Measurements from ENCODE around the gene GRB10.
A peak's percentile ranks its signal among the peaks of the same experiment; 100 is the strongest.

Gene GRB10

DNA sequence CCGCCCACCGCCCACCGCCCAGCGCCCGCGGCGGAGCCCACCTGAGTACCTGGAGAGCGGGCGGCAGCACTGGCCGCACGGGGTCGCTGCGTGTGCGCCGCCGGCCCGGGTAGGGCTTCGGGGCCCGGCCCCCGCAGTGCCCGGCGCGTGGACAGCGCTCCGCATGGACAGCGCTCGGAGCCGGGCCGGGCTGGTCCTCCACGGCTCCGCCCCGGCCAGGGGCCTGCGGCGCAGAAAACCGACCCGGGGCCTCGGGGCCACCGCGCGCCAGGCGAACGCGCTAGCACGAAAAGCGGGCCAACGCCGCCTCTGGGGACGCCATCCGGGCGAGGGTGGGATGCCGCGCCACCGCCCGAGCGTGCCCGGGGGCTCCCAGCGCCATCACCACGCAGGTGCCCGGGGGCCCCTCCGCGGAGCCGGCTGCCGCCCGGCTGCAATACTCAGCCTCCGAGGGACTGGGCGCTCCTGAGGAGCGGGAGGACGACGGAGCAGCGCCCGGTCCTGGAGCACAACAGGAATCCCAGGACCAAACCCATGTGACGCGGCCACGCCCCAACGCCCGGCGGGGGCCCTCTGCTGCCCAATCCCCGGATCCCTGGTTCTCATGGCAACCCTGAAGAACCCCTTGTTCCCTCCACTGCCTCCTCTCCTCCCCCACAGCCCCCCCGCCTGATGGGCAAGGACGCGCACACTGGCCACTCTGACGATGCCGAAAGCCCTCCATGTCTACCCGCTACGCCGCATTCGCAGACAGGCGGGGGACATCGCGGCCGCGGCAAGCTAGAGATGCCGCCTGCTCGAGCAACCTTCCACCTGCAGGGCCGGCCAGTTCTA is at the start of gene GRB10:
Gene GRB10, minus strand, starts transcription at position 522 of the 834 bp plus-strand sequence. CDS start 50,574 bp downstream, outside the sequence.
- Histone ChIP-seq H3K4me3 (peak within 1 kb of the TSS; percentile 30 to 45 (median 35)), H3K27ac (peak within 1 kb of the TSS in 1 of 21 experiments; percentile 3)

DNA sequence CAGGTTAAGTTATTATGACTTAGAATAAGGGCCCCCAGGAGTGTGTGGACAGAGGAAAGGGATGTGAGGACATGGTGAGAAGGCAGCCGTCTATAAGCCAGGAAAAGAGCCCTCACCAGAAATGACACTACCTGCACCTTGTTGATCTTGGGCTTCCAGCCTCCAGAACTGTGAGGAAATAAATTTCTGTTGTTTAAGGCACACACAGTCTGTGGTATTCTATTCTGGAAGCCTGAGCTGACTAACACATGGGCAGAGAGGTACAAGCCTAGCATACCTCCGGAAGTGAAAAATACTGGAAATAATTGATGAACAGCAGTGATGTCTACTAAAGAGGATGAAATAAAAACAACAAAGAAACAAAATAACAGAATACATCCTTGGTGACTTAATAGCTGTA is 46.1 kb upstream of the GRB10 start:
- H3K27ac ChIP-seq: no peak overlapping the region
- H3K4me3 ChIP-seq: no peak overlapping the region

DNA sequence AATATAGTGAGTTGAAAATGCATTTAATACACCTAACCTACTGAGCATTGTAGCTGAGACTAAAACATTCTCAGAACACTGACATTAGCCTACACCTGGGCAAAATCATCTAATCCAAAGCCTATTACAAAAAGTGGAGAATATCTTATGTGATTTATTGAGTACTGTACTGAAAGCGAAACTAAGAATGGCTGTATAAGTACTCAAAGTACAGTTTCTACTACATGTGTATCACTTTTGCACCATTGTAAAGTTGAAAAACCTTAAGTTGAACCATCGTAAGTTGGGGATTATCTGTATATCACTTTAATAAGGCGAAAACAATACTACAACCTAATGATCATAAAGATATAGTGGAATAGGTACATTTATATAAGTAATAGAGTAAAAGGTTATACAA is 45.4 kb upstream of the GRB10 start:
- no peak overlapping the region for H3K27ac ChIP-seq
- no peak overlapping the region for H3K4me3 ChIP-seq

DNA sequence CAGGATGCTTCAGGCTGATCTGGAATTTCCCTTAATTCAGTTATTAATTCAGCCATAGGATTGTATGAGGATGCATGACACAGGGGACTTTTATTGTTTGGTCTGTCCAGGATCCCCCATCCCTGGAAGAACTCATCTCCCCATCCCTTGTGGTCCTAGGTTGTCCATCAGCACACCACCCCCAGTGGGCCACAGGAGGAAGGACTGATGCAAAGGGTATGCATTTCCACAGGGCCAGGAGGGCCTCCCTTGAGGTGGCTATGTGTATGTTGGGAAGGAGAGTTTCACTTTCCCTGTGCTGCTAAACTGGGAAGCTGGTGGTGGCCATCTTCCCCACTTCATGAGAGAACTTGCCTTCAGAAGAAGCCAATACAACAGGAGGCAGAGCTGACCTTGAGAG is 44.6 kb upstream of the GRB10 start:
- Histone ChIP-seq H3K27ac (no peak overlapping the region), H3K4me3 (no peak overlapping the region)

DNA sequence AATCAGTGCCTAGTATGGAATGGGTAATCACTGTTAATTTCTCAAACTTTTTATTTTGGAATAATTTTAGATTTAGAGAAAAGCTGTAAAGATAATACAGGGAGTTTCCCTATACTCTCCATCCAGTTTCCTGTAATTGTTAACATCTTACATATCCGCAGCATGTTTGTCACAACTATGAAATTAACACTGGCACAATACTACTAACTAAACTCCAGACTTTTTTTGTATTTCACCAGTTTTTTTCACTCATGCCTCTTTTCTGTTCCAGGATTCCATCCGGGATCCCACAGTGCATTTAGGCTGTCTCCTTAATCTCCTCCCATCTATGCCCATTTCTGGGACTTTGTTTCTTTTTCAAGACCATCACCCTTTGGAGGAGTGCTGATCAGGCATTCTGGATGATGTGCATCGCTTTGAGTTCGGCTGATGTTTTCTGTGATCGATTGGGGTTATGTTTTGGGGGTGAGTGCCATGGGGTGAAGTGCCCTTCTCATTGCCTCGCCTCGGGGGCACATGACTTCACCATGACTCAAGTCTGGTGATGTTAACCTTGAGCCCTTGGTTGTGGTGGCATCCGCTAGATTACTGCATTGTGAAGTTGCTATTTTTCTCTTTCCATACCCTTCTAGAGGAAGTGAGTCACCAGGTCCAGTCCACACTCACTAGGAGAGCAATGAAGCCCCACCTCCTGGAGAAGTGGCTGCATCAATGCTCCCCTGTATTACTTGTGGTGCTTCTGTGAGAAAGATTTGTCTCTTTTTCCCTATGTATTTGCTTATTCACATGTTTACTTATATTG is 43.9 kb upstream of the GRB10 start:
- Histone ChIP-seq H3K27ac (no peak overlapping the region), H3K4me3 (no peak overlapping the region)

DNA sequence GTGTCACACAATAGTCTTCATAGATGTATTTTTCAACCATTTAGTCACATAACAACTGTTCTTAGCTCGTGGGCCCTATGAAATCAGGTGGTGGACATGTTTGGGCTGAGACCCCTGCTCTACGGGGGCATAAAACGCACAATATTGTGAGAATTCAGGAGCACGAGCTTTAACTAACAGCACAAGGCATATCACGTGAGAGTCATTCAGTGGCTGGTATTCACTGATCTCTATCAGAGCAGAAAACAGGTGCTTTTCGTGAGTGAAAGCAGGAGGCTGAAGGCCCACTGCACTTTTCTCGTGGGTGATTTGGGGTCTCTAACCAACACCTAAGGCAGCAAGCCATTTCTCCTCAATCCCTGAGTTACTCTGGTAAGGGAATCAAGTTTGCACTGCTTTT is 42.8 kb upstream of the GRB10 start:
- Histone ChIP-seq H3K27ac (no peak overlapping the region), H3K4me3 (no peak overlapping the region)

DNA sequence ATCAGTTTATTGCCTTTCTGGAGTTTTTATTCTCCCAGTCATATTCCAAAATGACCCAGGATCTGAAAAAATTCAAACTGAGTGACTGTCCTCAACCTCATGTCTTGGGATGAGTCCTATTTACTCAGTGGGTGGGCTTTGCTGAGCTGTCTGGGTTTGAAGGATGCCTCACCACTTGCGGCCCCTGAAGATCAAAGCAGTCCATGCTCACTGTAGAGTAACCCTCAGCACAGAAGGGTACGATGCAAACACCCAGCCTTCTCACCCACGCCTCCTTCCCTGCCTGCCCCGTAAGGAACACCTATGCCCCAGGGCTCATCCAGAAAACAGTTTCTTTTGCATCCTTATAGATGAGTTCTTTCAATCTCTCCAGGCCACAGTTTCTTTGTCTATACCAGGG is 42.2 kb upstream of the GRB10 start:
- no peak overlapping the region for H3K4me3 ChIP-seq
- H3K27ac ChIP-seq: no peak overlapping the region

DNA sequence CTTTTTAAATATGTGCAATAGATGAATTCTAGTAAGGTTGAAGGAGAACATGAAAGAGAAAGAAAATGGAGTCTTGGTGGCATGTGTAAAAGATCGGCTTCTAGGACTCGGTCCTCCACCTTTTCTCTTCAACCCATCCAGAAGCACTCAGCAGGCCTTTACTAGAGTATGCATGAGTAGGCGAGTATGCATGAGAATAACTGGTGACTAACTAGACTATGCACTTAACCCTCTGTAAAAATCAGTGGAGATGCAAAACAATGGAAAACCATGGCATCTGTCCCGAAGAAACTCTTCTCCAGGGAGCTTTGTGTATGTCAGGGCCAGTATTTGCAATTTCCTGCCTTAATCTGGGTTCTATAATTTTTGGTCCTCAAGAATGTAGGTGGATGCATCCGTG is 40.0 kb upstream of the GRB10 start:
- H3K4me3 ChIP-seq: no peak overlapping the region

DNA sequence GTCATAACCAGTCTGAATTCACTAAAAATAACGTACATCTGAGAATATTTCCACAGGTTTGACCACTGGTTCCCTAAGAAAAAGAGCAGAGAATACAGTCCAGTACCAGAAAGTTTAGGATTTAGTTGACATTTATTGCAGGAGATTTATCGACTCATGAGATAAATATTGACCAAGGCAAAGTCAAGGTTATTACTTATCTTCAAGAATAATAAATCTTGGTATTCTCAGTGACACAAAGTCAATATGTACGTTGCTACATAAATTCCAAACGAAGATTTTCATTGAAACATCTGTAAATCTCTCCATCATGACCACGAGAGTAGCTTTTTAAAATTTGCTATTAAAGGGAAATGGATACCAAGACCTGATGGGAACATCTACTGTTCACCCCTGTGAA is 39.4 kb upstream of the GRB10 start:
- Histone ChIP-seq H3K4me3 (no peak overlapping the region), H3K27ac (no peak overlapping the region)

More for the DNA sequence above, 40.0 kb upstream of the GRB10 start:
- H3K27ac ChIP-seq: no peak overlapping the region

DNA sequence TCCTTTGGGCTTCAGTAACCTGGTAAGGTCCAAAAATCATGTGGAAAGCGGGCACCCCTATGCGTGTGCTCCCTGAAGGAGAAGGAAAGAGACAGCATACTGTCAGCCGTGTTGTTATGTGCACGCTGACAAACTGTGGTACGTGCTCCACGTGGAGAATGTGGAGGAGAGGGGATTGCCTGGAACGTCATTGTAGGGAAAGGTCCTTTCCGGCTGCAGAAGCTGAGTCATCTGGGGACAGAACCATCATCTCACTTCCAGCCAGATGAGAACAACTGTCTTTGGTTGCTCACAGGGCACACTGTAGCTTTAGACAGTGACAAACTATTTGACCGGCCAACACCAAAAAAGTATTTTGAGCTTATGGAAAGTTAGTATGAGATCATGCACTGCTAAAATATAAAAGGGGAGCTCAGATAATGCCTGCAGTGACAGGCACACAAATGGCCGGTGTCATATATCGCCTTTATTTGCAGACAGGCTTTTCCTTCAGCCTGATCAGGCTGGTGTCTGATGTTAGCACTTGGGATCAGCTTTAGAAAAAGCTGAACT is 38.8 kb upstream of the GRB10 start:
- no peak overlapping the region for H3K27ac ChIP-seq

DNA sequence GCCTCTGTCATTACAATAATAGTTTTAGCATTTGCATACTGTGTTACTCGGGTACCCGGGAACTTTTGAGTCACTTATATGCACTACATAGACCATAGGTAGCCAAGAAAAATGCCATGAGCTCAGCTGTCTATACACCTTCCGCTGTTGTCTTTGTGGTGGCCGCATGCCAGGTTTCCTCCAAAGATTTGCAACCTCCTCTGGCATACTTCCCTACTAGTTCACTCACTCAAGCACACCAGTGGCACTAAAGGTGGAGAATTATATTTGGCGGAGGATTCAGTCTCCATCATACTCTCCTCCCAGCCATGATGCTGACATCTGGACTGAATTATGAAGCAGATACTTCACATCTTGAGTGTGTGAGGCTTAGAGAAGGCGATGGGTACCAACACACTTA is 35.6 kb upstream of the GRB10 start:
- H3K27ac ChIP-seq: no peak overlapping the region
- H3K4me3 ChIP-seq: no peak overlapping the region

More for the DNA sequence above, 38.8 kb upstream of the GRB10 start:
- no peak overlapping the region for H3K4me3 ChIP-seq

DNA sequence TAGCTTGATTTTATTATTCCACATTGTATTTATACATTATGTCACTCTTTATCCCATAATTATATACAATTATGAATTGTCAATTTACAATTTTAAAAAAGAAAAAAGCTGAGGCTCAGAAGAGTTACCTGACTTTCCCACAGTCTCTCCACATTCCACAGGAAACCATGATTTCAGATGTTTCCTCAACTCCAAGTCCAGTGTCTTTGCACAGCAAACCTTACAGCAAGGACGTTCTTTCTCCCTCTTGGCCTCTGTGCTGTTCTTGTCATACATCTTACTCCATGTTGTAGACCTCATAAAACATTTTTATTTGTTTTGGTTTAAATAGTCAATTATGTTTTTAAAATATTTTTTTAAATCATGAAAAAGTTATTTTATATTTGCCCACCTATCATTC is 34.9 kb upstream of the GRB10 start:
- H3K4me3 ChIP-seq: no peak overlapping the region
- H3K27ac ChIP-seq: no peak overlapping the region

DNA sequence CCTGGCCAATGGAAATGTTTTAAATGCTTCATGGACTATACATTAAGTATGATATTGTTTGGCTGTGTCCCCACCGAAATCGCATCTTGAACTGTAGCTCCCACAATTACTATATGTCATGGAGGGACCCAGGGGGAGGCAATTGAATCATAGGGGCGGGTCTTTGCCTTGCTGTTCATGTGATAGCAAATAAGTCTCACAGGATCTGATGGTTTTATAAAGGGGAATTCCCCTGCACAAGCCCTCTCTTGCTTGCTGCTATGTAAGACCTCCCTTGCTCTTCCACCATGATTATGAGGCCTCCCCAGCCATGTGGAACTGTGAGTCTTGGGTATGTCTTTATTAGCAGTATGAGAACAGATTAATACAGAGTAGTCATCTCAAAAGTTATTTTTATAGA is 32.4 kb upstream of the GRB10 start:
- Histone ChIP-seq H3K4me3 (no peak overlapping the region), H3K27ac (no peak overlapping the region)

DNA sequence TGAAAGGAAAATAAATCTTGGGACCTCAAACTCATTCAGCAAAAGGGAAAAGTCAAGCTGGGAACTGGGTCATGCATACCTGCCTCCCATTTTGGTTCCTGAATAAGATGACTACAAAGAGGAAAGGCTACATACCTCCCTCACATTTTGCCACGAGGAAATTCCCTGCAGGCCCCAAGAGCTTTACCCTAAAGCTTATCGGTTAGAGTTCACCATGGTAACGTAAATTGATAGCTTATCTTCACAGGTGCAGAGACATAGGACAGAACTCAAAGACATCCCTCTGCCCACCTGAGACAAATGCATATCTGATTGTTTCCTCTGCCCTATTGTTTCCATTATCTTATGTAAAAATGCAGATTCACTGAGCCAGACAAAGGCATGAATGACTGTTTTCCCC is 31.5 kb upstream of the GRB10 start:
- Histone ChIP-seq H3K27ac (no peak overlapping the region), H3K4me3 (no peak overlapping the region)

DNA sequence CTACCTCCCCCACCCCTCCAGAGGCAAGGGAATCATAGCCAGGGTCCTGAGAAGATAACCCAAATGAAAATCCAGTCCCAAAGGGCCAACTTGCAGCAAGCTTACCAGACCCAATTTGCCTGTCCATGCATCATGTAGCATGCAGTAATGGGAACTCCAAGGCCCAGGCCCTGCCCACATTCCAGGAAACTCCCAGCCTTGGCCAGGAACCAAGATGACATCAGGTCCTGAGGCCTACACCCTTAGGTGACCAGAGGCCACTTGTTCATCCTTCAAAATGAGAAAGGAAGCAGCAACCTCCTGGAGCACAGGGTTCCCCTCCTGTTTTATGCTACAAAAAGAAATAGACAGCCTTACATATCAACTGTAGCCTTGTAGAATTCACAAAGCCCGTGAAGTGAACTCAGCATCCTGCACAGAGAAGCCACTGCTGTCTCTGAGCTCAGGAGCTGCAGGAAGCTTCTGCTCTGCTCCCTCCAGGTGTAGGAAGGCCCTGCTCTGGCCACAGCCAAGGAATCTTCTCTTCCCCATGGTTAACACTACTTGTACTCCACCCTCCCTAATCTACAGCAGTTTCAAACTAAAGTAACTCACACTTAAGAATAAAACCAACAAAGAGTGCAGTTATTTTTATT is 30.3 kb upstream of the GRB10 start:
- Histone ChIP-seq H3K27ac (no peak overlapping the region), H3K4me3 (no peak overlapping the region)

DNA sequence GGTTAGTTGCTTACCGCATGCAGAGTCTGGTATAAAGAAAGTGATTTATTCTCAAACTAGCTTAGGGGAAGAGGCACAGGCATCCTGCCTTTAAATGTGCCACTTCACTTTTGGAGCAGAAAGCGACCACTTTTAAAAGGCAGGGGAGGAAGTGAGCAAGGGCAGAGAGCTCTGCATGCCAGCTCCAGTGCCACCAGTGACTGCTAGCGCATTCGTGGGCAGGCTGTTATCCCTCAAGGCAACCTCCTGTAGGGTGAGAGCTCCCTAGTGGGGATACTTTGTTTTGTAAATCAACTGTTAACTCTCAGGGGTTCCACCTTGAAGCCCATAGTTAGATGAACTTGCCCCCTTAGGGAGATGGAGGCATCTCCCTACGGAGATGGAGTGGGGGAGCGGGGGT is 29.4 kb upstream of the GRB10 start:
- no peak overlapping the region for H3K27ac ChIP-seq
- H3K4me3 ChIP-seq: no peak overlapping the region

DNA sequence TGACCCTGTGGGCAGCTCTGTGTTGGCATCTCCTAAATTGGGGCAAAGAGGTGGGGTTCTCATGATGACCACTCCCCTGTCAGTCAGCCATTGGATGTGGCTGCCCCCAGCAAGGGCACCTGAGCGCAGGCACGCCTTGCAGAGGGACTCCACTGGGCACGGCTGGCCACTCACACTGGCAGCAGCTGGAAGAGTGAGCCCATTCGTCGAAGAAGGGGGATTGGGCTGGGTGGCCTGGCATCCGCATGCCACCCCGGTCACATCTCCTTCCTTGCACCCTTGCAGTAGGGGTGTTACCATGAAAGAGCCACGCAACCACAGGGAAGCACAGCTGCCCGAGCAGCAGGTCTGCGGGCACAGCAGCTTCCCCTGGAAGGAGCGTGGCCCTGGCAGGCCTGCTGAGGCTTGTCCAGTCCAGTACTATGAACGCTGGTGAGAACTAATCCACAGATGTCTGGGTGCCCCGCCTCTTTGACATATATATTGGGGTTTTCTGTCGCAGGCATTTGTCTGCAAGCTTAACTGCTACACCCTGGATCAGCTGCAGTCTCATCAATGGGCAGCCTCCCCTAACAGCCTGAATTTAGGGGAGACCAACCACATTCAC is 25.7 kb upstream of the GRB10 start:
- H3K4me3 ChIP-seq: no peak overlapping the region
- H3K27ac ChIP-seq: no peak overlapping the region

DNA sequence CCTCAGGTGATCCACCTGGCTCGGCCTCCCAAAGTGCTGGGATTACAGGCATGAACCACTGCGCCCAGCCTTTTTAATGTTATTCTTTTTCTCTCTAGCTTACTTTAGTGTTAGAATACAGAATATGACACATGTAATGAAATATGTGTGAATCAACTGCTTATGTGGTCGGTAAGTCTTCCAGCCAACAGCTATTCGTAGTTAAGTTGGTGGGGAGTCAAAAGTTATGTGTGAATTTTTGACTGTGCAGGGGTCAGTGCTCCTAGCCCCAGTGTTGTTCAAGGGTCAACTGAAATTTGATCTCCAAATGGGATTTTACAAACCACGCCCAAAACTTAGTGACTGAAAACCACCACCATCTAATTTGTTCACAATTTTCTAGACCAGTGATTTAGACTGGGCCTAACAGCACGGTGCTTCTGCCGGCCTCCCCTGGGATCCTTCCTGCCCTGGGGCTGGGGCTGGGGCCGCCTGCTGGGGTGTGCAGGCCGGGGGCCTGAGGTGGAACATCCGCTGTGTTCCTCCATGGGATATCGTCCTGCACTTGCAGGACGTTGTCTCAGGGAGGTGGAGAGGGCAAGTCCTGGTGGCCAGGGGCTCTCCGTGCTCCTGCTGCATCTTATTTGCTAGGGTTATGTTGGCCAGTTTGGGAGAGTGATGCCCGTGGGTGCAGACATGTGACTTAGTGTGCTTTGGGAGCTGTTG is 24.5 kb upstream of the GRB10 start:
- H3K4me3 ChIP-seq: no peak overlapping the region
- no peak overlapping the region for H3K27ac ChIP-seq

DNA sequence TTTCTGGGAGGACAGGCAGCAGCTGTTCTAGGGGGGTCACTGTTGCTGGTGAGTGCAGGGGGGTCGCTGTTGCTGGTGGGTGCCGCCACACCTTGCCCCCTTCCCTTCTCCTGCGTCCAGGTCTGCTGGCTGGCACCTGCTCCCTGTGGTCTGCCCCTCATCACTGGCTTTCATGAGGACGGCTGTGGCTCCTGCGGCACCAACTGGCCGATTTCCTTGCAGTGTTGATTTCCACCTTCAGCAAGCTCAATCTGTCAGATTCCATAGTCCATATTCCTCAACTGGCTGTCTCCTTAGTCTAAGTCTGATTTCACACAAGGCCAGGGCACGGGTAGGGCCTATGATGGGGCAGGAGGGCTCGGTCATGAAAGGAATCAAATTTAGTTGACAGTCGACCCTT is 23.4 kb upstream of the GRB10 start:
- Histone ChIP-seq H3K27ac (no peak overlapping the region), H3K4me3 (no peak overlapping the region)

Data from skin epidermis (tissue), 12 donors.